Glutamatergic neuron (in vitro differentiated cells): ENCODE results near the gene PEAK1. TPM values are rescaled to one million over a fixed set of nuclear protein-coding genes. Genes with fewer than 3 reads are reported as not detected.

Experiments
- DNase-seq: peaks from one replicate; pipeline ENCODE4 v3.0.0; 2022
- H3K27ac Mint-ChIP-seq: one replicate; pipeline ENCODE4 v1.8.0; 2020; ENCODE audit warnings: mild to moderate bottlenecking, mixed read lengths, inconsistent platforms; ENCODE audit not compliant: unreplicated experiment
- H3K27me3 Mint-ChIP-seq: one replicate; pipeline ENCODE4 v1.8.0; 2020; ENCODE audit warnings: mild to moderate bottlenecking, moderate library complexity, mixed read lengths, inconsistent platforms; ENCODE audit not compliant: unreplicated experiment
- H3K36me3 Mint-ChIP-seq: one replicate; pipeline ENCODE4 v1.8.0; 2020; ENCODE audit warnings: mild to moderate bottlenecking, mixed read lengths, inconsistent platforms; ENCODE audit not compliant: unreplicated experiment
- H3K4me1 Mint-ChIP-seq: one replicate; pipeline ENCODE4 v1.8.0; 2020; ENCODE audit warnings: mild to moderate bottlenecking, low read depth, mixed read lengths, inconsistent platforms; ENCODE audit not compliant: unreplicated experiment
- H3K4me3 Mint-ChIP-seq: one replicate; pipeline ENCODE4 v1.8.0; 2020; ENCODE audit warnings: mild to moderate bottlenecking, mixed read lengths, inconsistent platforms; ENCODE audit not compliant: unreplicated experiment
- H3K9me3 Mint-ChIP-seq: one replicate; pipeline ENCODE4 v1.8.0; 2020; ENCODE audit warnings: mild to moderate bottlenecking, moderate library complexity, mixed read lengths, inconsistent platforms; ENCODE audit not compliant: unreplicated experiment
- CTCF ChIP-seq: fragments of 200-600 bp; sonication (generic); IDR thresholded peaks from one replicate; pipeline ENCODE4 v1.5.0; 2021; ENCODE audit not compliant: partially characterized antibody, unreplicated experiment
- total RNA-seq: library from RNA; stranded (reverse); fragmentation: NEBNext Ultra II Directional; extraction: Animal tissue kit (Norgen Biotek cat#: 25700); gene quantifications from one replicate; pipeline ENCODE4 v1.2.1, GENCODE V29; 2021; ENCODE audit not compliant: unreplicated experiment

PEAK1 gene
- total RNA-seq, 1 donor from 2014 or later: 110 TPM

GRCh38 chr15:77464129-77464865, 44.4 kb upstream of the PEAK1 start:
- no peak for TF ChIP-seq CTCF
- H3K9me3 Mint-ChIP-seq: no peaks in the 10 kb centered on the region
- DNase-seq: no peak
- H3K36me3 Mint-ChIP-seq: no peaks in the 10 kb centered on the region
- H3K4me1 Mint-ChIP-seq: peaks cover 25% of the 10 kb centered on the region
- H3K27me3 Mint-ChIP-seq: peaks cover 4% of the 10 kb centered on the region
- H3K27ac Mint-ChIP-seq: no peak overlapping the region
- no peak overlapping the region for H3K4me3 Mint-ChIP-seq

GRCh38 chr15:77461486-77461885, 41.6 kb upstream of the PEAK1 start:
- no peaks in the 10 kb centered on the region for H3K9me3 Mint-ChIP-seq
- H3K36me3 Mint-ChIP-seq: no peaks in the 10 kb centered on the region
- H3K4me1 Mint-ChIP-seq: peaks cover 15% of the 10 kb centered on the region
- no peak for TF ChIP-seq CTCF
- no peak for DNase-seq
- H3K27me3 Mint-ChIP-seq: peaks cover 2% of the 10 kb centered on the region
- H3K27ac Mint-ChIP-seq: no peak overlapping the region
- no peak overlapping the region for H3K4me3 Mint-ChIP-seq

GRCh38 chr15:77459031-77459430, 39.1 kb upstream of the PEAK1 start:
- H3K27ac Mint-ChIP-seq: no peak overlapping the region
- no peak for DNase-seq
- peaks cover 14% of the 10 kb centered on the region for H3K4me1 Mint-ChIP-seq
- no peak for TF ChIP-seq CTCF
- no peaks in the 10 kb centered on the region for H3K27me3 Mint-ChIP-seq
- no peak overlapping the region for H3K4me3 Mint-ChIP-seq
- H3K36me3 Mint-ChIP-seq: no peaks in the 10 kb centered on the region
- H3K9me3 Mint-ChIP-seq: no peaks in the 10 kb centered on the region

- Mint-ChIP-seq H3K4me1 (peaks cover 14% of the 10 kb centered on the region), H3K27ac (no peak overlapping the region), H3K9me3 (no peaks in the 10 kb centered on the region), H3K36me3 (no peaks in the 10 kb centered on the region), H3K4me3 (no peak overlapping the region), H3K27me3 (no peaks in the 10 kb centered on the region)
- no peak for TF ChIP-seq CTCF
- DNase-seq: no peak
Measured at GRCh38 chr15:77457905-77458265, 38.0 kb upstream of the PEAK1 start.

- H3K9me3 Mint-ChIP-seq: no peaks in the 10 kb centered on the region
- no peaks in the 10 kb centered on the region for H3K27me3 Mint-ChIP-seq
- H3K4me3 Mint-ChIP-seq: no peak overlapping the region
- H3K36me3 Mint-ChIP-seq: no peaks in the 10 kb centered on the region
- H3K4me1 Mint-ChIP-seq: peaks cover 14% of the 10 kb centered on the region
- DNase-seq: no peak
- H3K27ac Mint-ChIP-seq: peak overlapping the region; percentile 5
- no peak for TF ChIP-seq CTCF
Measured at GRCh38 chr15:77457191-77457904, 37.4 kb upstream of the PEAK1 start.
